Panc1 (cell line): ENCODE measurements around the gene HIPK3. TPM values are rescaled to one million over a fixed set of nuclear protein-coding genes. Genes with fewer than 3 reads are reported as not detected.

Experiments used
- ATAC-seq: fragments of 200-7000 bp; cut with Tn5 transposase; 2 replicates; pipeline ENCODE4 v1.9.1; 2020; ENCODE audit warnings: mild to moderate bottlenecking, moderate library complexity
- BruUV-seq: library from RNA; stranded (reverse); fragments of 400-500 nt; replicated peaks from 2 replicates; lab custom pipeline; 2021; lab: Mats Ljungman, UMichigan
- CTCF ChIA-PET: fragments of 300-600 bp; sonication (Branson Sonifier 250); formaldehyde crosslinking; loops from one replicate; lab custom pipeline; 2022; ENCODE audit warnings: antibody characterized with exemption; lab: Charles Lee
- POLR2A ChIA-PET: fragments of 300-600 bp; sonication (Branson Sonifier 250); formaldehyde crosslinking; loops from one replicate; lab custom pipeline; 2022; ENCODE audit warnings: antibody characterized with exemption; lab: Charles Lee
- DNase-seq: peaks from one replicate; pipeline ENCODE4 v3.0.0-alpha.2; 2010; ENCODE audit warnings: low read depth, low spot score
- H3K27ac ChIP-seq: 2 replicates; pipeline ENCODE4 v1.5.1; 2011; ENCODE audit warnings: mild to moderate bottlenecking, low read length, inconsistent platforms
- H3K27me3 ChIP-seq: fragments of 200-500 bp; sonication (Bioruptor generic); 2 replicates; pipeline ENCODE4 v1.6.0; 2014; ENCODE audit warnings: low read length, inconsistent platforms; ENCODE audit not compliant: control insufficient read depth, insufficient read depth
- H3K36me3 ChIP-seq: fragments of 200-500 bp; sonication (Bioruptor generic); 2 replicates; pipeline ENCODE4 v1.5.1; 2014; ENCODE audit warnings: inconsistent platforms, mild to moderate bottlenecking, low read length, moderate library complexity; ENCODE audit not compliant: control insufficient read depth, insufficient read depth
- H3K4me1 ChIP-seq: 2 replicates; pipeline ENCODE4 v1.5.1; 2011; ENCODE audit warnings: inconsistent platforms, mild to moderate bottlenecking, low read length, moderate library complexity; ENCODE audit not compliant: control insufficient read depth, insufficient read depth
- H3K4me3 ChIP-seq, 2 experiments: 2 replicates each; pipeline ENCODE4 v1.5.1; 2011 to 2012; ENCODE audit warnings: low read depth in 2 of 2, low read length in 2 of 2, mild to moderate bottlenecking in 2 of 2, inconsistent platforms in 1 of 2, moderate library complexity in 1 of 2
- H3K9me3 ChIP-seq: fragments of 200-500 bp; sonication (Bioruptor generic); 2 replicates; pipeline ENCODE4 v1.5.1; 2014; ENCODE audit warnings: low read depth, mild to moderate bottlenecking, inconsistent platforms, low read length, moderate library complexity; ENCODE audit not compliant: control insufficient read depth, insufficient read depth
- CTCF ChIP-seq: fragments of 450-650 bp; IDR thresholded peaks from 2 replicates; pipeline ENCODE4 v1.5.1; 2017; ENCODE audit warnings: mild to moderate bottlenecking
- POLR2AphosphoS5 ChIP-seq: IDR thresholded peaks from 2 replicates; pipeline ENCODE4 v1.6.1; 2012; ENCODE audit warnings: mild to moderate bottlenecking, low read depth, low read length, moderate library complexity
- REST ChIP-seq, 2 experiments: IDR thresholded peaks; 2 replicates each; pipeline ENCODE4 v1.6.1; 2011 to 2012; ENCODE audit warnings: low read depth in 2 of 2, control low read depth in 1 of 2, low read length in 1 of 2, mild to moderate bottlenecking in 1 of 2, moderate library complexity in 1 of 2; ENCODE audit not compliant: insufficient read depth in 1 of 2
- SIN3A ChIP-seq: IDR thresholded peaks from 2 replicates; pipeline ENCODE4 v1.6.1; 2012; ENCODE audit warnings: low read depth, mild to moderate bottlenecking, low read length, moderate library complexity, borderline replicate concordance; ENCODE audit not compliant: insufficient read depth
- TCF7L2 ChIP-seq: IDR thresholded peaks from 2 replicates; pipeline ENCODE4 v1.6.1; 2011; ENCODE audit warnings: mild to moderate bottlenecking, low read depth, low read length, inconsistent platforms
- in situ Hi-C: cut with HindIII; loops from 2 replicates; pipeline ENCODE4 v1.10.0; 2016; ENCODE audit warnings: low sequenced_read_pairs, low pct_unique_long_range_greater_than_20kb
- intact Hi-C: fragments of 100-400 bp; cut with micrococcal nuclease; formaldehyde crosslinking; loops from one replicate; pipeline ENCODE4 v1.10.0; 2022; ENCODE audit not compliant: unreplicated experiment
- total RNA-seq: library from RNA; stranded (reverse); gene quantifications from one replicate; pipeline ENCODE4 v1.2.1, GENCODE V29; 2021; ENCODE audit not compliant: unreplicated experiment

Gene HIPK3
- total RNA-seq, 1 experiment from 2014 or later, result 72.2 TPM

GRCh38 chr11:33347490-33348125, 90.4 kb downstream of the HIPK3 start:
- no peak overlapping the region for H3K27ac ChIP-seq
- in situ Hi-C loops, result no loop called here

GRCh38 chr11:33350287-33350686, 93.1 kb downstream of the HIPK3 start:
- H3K27me3 ChIP-seq, result no peaks in the 10 kb centered on the region
- no peaks in the 10 kb centered on the region for H3K9me3 ChIP-seq
- in situ Hi-C loops (no loop called here), intact Hi-C loops (no loop called here)
- ChIA-PET CTCF (no interaction called here), POLR2A (no interaction called here)
- no peak overlapping the region for H3K4me3 ChIP-seq
- ATAC-seq (no peak), DNase-seq (no peak)
- peaks cover 45% of the 10 kb centered on the region for H3K36me3 ChIP-seq
- no TSS peak for BruUV-seq
- no peaks in the 10 kb centered on the region for H3K4me1 ChIP-seq
- TF ChIP-seq CTCF (no peak), REST (IDR thresholded peaks at IDR 0.05; ENCODE audit: insufficient read depth in 1 of 2, low read depth in 2 of 2, low read length in 1 of 2) (no peak), TCF7L2 (no peak), SIN3A (no peak), POLR2AphosphoS5 (no peak)
- H3K27ac ChIP-seq, result no peak overlapping the region

More at GRCh38 chr11:33347490-33348125, 90.4 kb downstream of the HIPK3 start:
- no peak for DNase-seq
- Histone ChIP-seq H3K36me3 (peaks cover 38% of the 10 kb centered on the region), H3K4me1 (no peaks in the 10 kb centered on the region), H3K9me3 (no peaks in the 10 kb centered on the region), H3K27me3 (no peaks in the 10 kb centered on the region), H3K4me3 (no peak overlapping the region)
- ChIA-PET POLR2A (interaction anchor here (0.6 kb wide), 1 partner anchor 49 kb away, joined by 3 read pairs; no protein-coding TSS in a partner anchor), CTCF (interaction anchor here (0.6 kb wide), 1 partner anchor 12 kb away, joined by 6 read pairs; no protein-coding TSS in a partner anchor)
- intact Hi-C loops, result no loop called here
- TF ChIP-seq TCF7L2 (no peak), SIN3A (no peak), CTCF (no peak), REST (IDR thresholded peaks at IDR 0.05; ENCODE audit: insufficient read depth in 1 of 2, low read depth in 2 of 2, low read length in 1 of 2) (no peak), POLR2AphosphoS5 (no peak)
- BruUV-seq, result no TSS peak
- no peak for ATAC-seq
